Astrocyte of the cerebellum (primary cell): ENCODE measurements around the gene FILIP1L.

Source experiments
- DNase-seq: peaks from one replicate; pipeline ENCODE4 v3.0.0-alpha.2; 2011; ENCODE audit warnings: low read depth
- H3K4me3 ChIP-seq: 2 replicates; pipeline ENCODE4 v1.5.1; 2011; ENCODE audit warnings: mild to moderate bottlenecking, low read depth, low read length, moderate library complexity
- in situ Hi-C: cut with HindIII; loops from 2 replicates; pipeline ENCODE4 v1.10.0; 2017; ENCODE audit warnings: low sequenced_read_pairs
- TF ChIP-seq, protein P1 (sequence below): IDR thresholded peaks from 2 replicates; pipeline ENCODE4 v1.5.1; 2012; ENCODE audit warnings: low read length, low read depth, moderate library complexity, mild to moderate bottlenecking; ENCODE audit errors: missing control alignments

Gene FILIP1L

DNA sequence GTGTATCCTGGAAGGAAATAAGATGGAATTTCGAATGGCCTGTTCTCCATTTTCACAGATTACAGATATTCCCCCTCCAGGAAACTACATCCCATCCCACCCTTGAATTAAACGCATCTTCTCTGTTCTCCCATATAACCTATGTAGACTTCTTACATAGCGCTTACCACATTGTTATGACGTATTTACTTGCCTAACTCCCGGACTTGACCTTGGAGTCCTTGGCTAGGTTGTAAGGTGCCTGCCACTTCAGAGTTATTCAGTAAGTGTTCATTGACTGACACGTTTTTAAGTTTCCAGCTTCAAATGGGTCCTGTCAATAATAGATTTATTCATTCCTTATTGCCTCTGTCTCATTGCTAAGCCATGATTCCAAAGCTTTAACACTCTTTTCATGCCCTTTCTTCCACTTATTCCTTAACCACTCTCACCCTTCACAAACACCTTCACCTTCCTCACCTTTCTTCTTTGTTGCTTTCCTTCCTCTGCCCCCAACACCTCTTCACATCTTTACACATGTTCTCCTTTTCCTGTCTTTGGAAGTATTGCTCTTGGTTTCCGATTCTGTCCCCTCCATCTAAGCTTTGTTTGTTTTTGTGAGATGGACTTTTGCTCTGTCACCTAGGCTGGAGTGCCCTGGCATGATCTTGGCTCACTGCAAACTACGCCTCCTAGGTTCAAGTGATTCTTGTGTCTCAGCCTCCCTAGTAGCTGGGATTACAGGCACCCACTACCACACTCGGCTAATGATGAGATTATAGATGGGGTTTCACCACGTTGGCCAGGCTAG is 158.3 kb downstream of the FILIP1L start:
- no peak for DNase-seq
- TF ChIP-seq, protein P1, sequence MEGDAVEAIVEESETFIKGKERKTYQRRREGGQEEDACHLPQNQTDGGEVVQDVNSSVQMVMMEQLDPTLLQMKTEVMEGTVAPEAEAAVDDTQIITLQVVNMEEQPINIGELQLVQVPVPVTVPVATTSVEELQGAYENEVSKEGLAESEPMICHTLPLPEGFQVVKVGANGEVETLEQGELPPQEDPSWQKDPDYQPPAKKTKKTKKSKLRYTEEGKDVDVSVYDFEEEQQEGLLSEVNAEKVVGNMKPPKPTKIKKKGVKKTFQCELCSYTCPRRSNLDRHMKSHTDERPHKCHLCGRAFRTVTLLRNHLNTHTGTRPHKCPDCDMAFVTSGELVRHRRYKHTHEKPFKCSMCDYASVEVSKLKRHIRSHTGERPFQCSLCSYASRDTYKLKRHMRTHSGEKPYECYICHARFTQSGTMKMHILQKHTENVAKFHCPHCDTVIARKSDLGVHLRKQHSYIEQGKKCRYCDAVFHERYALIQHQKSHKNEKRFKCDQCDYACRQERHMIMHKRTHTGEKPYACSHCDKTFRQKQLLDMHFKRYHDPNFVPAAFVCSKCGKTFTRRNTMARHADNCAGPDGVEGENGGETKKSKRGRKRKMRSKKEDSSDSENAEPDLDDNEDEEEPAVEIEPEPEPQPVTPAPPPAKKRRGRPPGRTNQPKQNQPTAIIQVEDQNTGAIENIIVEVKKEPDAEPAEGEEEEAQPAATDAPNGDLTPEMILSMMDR = no peak
- in situ Hi-C loops = no loop called here
- no peak overlapping the region for H3K4me3 ChIP-seq

DNA sequence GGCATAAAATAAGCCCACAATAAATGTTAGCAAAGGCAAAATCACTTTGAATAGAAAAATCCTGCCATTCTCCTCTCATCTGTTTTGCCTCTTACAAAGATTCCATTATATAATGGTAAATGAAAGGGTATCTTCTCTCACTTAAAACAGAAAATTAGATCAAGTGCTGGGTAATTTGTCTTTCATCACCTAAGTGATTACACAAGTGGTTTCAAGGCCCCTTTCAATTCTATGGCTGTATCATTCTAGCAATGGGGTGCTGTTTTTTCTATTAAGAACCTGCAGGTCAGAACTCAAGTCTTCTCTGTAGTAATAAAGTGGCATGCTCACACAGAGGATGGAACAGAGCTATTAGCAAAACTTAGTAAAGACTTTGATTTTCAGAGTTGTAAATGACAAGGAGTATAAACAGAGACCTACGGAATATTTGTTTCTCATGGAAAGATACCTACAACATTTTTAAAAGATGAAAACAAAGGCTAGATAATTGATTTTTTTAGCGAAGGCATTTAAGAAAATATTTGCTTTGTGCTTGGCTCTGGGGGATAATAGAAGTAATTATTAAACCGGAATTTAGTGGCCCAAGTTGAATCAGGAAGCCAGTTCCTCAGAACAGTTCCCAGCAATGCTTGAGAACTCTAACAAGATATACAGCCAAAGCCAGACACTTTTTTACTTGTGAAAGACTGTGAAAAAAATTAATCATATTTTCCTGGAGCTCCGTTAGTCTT is 159.2 kb downstream of the FILIP1L start:
- in situ Hi-C loops = no loop called here
- no peak overlapping the region for H3K4me3 ChIP-seq
- TF ChIP-seq, protein P1 = no peak
- DNase-seq = no peak

DNA sequence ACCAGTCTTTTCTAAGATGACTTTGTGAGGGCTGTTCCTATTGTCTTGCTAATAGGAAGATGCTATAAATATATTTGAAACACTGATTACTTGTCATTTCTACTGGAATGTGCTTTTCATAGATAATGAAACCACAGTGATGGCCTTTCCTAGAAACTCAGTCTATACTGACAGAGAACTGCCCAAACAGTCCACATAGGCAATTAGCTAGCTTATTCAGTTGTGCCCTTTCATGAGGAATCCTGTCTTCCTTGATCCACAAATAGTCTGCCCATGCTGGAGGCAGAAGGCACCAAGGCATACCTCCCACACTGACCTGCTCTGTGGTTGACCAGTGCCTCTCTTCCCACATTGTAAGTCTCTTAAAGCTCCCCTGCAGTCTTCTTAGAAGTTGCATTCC is 160.7 kb downstream of the FILIP1L start:
- in situ Hi-C loops = no loop called here
- DNase-seq = no peak
- TF ChIP-seq, protein P1 = no peak
- no peak overlapping the region for H3K4me3 ChIP-seq

DNA sequence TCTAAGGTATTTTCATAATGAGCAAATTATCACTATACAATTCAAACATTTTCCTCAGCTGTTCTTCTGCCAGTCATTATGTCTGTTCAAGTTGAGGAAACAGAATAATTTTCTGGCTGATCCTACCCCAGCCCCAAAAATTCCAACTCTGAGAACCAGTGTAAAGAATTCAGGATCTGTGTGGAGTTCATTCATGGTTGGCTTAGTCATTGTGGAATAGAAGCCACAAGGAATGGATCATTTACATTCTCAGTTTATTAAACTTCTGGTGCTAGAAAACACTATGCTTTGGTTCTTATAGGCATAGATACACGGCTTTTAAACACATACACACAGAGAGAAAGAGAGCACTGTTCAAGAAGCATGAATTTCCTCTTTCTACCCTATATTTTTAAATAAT is 162.0 kb downstream of the FILIP1L start:
- TF ChIP-seq, protein P1 = no peak
- peak; percentile 76 for DNase-seq
- in situ Hi-C loops = no loop called here
- no peak overlapping the region for H3K4me3 ChIP-seq

DNA sequence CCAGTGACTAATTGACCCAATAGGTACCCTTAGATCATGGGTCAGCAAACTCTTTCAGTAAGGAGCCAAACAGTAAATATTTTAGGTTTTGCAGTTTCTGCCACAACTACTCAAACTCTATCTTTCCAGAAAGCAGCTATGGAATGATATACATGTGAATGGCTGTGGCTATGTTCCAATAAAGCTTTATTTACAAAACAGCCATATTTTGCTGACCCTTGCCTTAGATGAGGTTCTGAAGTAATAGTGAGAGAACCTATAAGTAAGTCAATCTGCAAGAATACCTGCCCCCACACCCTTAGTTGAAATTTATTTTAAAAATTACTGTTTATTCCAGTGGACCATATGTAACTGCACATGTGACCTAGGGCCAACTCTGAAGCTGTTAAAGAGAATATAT is 162.6 kb downstream of the FILIP1L start:
- H3K4me3 ChIP-seq = no peak overlapping the region
- in situ Hi-C loops = no loop called here
- DNase-seq = no peak
- TF ChIP-seq, protein P1 = no peak

DNA sequence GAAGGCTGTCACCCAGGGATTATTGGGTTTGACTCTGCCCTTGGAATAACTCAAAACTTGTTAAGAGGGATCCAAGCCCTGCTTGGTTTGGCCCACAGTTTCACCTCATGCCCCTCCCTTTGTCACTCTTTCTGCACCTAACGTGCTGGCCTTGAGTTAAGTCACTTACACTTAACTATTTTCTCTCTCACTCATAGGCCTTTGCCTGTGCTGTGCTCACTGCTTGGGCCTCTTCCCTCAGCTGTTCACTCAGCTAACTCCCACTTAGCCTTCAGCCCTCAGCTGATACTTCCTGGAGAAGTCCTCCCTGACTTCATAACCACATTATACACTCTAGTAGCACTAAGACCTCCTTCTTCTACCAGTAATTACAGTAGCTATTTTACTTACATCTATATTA is 163.4 kb downstream of the FILIP1L start:
- in situ Hi-C loops = no loop called here
- DNase-seq = no peak
- no peak overlapping the region for H3K4me3 ChIP-seq
- TF ChIP-seq, protein P1 = no peak
